SK-N-SH treated with all-trans-retinoic acid at 6 μM for 48 hours (cell line): ENCODE measurements around the gene IGF2BP1.

Source experiments
- ARNTL ChIP-seq: fragments of 450-650 bp; formaldehyde crosslinking; IDR thresholded peaks from 2 replicates; pipeline ENCODE4 v1.5.0; 2020; ENCODE audit warnings: low read depth, mild to moderate bottlenecking, moderate library complexity, borderline replicate concordance
- CREB5 ChIP-seq: fragments of 250-450 bp; sonication (Bioruptor Pico); IDR thresholded peaks from 2 replicates; pipeline ENCODE4 v1.5.1; 2020; ENCODE audit warnings: low read depth, mild to moderate bottlenecking, moderate library complexity
- CSDC2 ChIP-seq: fragments of 250-450 bp; sonication (Bioruptor Pico); IDR thresholded peaks from 2 replicates; pipeline ENCODE4 v1.5.0; 2020; ENCODE audit warnings: mild to moderate bottlenecking, moderate library complexity
- CSRNP3 ChIP-seq: fragments of 250-450 bp; sonication (Bioruptor Pico); IDR thresholded peaks from 2 replicates; pipeline ENCODE4 v1.5.1; 2021; ENCODE audit warnings: mild to moderate bottlenecking, moderate library complexity
- ESRRG ChIP-seq: fragments of 250-450 bp; sonication (Bioruptor Pico); IDR thresholded peaks from 2 replicates; pipeline ENCODE4 v1.6.1; 2021; ENCODE audit warnings: mild to moderate bottlenecking
- ISL1 ChIP-seq: fragments of 250-450 bp; sonication (Bioruptor Pico); IDR thresholded peaks from 2 replicates; pipeline ENCODE4 v2.1.2; 2022; ENCODE audit warnings: mild to moderate bottlenecking, moderate library complexity
- OSR1 ChIP-seq: fragments of 250-450 bp; sonication (Bioruptor Pico); IDR thresholded peaks from 2 replicates; pipeline ENCODE4 v1.8.0; 2022; ENCODE audit warnings: moderate library complexity, mild to moderate bottlenecking, inconsistent platforms
- RARB ChIP-seq: fragments of 250-450 bp; sonication (Bioruptor Pico); IDR thresholded peaks from 2 replicates; pipeline ENCODE4 v1.8.0; 2021; ENCODE audit warnings: mild to moderate bottlenecking, moderate library complexity
- SNAI2 ChIP-seq: fragments of 250-450 bp; sonication (Bioruptor Pico); IDR thresholded peaks from 2 replicates; pipeline ENCODE4 v1.5.0; 2020; ENCODE audit warnings: mild to moderate bottlenecking, moderate library complexity
- ZFP3 ChIP-seq: fragments of 250-450 bp; sonication (Bioruptor Pico); IDR thresholded peaks from 2 replicates; pipeline ENCODE4 v1.5.0; 2020; ENCODE audit warnings: mild to moderate bottlenecking, moderate library complexity
- ZFP30 ChIP-seq: fragments of 450-650 bp; formaldehyde crosslinking; IDR thresholded peaks from 2 replicates; pipeline ENCODE4 v1.5.0; 2022; ENCODE audit warnings: mild to moderate bottlenecking, moderate library complexity
- ZNF565 ChIP-seq: fragments of 450-650 bp; formaldehyde crosslinking; conservative IDR thresholded peaks from 2 replicates; pipeline ENCODE4 v1.5.0; 2020; ENCODE audit warnings: low read depth, mild to moderate bottlenecking, moderate library complexity

- no peak for TF ChIP-seq ZFP30 (CRISPR knock-in tag)
- TF ChIP-seq ISL1 = no peak
- TF ChIP-seq CREB5 (CRISPR knock-in tag) = no peak
- no peak for TF ChIP-seq ZFP3
- TF ChIP-seq CSRNP3 = no peak
- TF ChIP-seq CSDC2 (CRISPR knock-in tag) = no peak
- TF ChIP-seq ARNTL (CRISPR knock-in tag) = no peak
- no peak for TF ChIP-seq OSR1 (CRISPR knock-in tag)
- no peak for TF ChIP-seq RARB (CRISPR knock-in tag)
- TF ChIP-seq SNAI2 (CRISPR knock-in tag) = no peak
- TF ChIP-seq ZNF565 (CRISPR knock-in tag) = no peak
- no peak for TF ChIP-seq ESRRG
Measured at GRCh38 chr17:48995974-48996721, 1.0 kb upstream of the IGF2BP1 start.
